C4-2B (cell line): Measurements from ENCODE around the gene ASXL3.

Experiments used
- ZFX ChIP-seq: fragments of 450-650 bp; IDR thresholded peaks from 2 replicates; pipeline ENCODE4 v1.6.1; 2017
- TF ChIP-seq, protein P1 (sequence below): fragments of 450-650 bp; conservative IDR thresholded peaks from 2 replicates; pipeline ENCODE4 v1.5.1; 2017; ENCODE audit warnings: mild to moderate bottlenecking

DNA sequence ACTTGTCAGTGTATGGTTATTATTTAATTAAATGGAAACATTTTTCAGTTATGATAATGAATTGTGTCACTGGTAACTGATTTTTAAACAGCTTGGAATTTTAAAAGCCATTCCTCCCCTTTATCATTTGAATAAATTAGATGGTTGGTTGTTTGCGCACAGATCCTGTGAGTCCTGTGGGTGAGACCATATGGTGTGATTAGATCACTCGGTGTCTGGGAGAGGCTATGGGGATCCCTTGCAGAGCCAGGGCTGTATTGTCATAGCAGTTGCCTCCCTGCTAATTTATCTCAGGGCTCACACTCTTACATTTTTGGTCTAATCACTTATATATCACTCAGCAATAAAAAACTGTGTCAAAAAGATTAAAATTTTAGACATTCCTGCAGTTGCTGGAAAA, 133.5 kb downstream of the ASXL3 start:
- TF ChIP-seq, protein P1, sequence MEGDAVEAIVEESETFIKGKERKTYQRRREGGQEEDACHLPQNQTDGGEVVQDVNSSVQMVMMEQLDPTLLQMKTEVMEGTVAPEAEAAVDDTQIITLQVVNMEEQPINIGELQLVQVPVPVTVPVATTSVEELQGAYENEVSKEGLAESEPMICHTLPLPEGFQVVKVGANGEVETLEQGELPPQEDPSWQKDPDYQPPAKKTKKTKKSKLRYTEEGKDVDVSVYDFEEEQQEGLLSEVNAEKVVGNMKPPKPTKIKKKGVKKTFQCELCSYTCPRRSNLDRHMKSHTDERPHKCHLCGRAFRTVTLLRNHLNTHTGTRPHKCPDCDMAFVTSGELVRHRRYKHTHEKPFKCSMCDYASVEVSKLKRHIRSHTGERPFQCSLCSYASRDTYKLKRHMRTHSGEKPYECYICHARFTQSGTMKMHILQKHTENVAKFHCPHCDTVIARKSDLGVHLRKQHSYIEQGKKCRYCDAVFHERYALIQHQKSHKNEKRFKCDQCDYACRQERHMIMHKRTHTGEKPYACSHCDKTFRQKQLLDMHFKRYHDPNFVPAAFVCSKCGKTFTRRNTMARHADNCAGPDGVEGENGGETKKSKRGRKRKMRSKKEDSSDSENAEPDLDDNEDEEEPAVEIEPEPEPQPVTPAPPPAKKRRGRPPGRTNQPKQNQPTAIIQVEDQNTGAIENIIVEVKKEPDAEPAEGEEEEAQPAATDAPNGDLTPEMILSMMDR: no peak
- TF ChIP-seq ZFX: no peak
